ENCODE data around the gene POP7.

- TF ChIP-seq, protein P1, sequence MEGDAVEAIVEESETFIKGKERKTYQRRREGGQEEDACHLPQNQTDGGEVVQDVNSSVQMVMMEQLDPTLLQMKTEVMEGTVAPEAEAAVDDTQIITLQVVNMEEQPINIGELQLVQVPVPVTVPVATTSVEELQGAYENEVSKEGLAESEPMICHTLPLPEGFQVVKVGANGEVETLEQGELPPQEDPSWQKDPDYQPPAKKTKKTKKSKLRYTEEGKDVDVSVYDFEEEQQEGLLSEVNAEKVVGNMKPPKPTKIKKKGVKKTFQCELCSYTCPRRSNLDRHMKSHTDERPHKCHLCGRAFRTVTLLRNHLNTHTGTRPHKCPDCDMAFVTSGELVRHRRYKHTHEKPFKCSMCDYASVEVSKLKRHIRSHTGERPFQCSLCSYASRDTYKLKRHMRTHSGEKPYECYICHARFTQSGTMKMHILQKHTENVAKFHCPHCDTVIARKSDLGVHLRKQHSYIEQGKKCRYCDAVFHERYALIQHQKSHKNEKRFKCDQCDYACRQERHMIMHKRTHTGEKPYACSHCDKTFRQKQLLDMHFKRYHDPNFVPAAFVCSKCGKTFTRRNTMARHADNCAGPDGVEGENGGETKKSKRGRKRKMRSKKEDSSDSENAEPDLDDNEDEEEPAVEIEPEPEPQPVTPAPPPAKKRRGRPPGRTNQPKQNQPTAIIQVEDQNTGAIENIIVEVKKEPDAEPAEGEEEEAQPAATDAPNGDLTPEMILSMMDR (IDR thresholded peaks at IDR 0.05; ENCODE audit: poor library complexity, severe bottlenecking), result no peak
- TF ChIP-seq EZH2 (IDR thresholded peaks at IDR 0.05; ENCODE audit: borderline replicate concordance, insufficient read depth, low read length, poor library complexity, severe bottlenecking) (no peak), POLR2AphosphoS5 (IDR thresholded peaks at IDR 0.05) (no peak), RAD21 (conservative IDR thresholded peaks at IDR 0.05) (no peak), TAF1 (IDR thresholded peaks at IDR 0.05; ENCODE audit: low read depth) (no peak), REST (IDR thresholded peaks at IDR 0.05; ENCODE audit: borderline replicate concordance) (no peak), MXI1 (conservative IDR thresholded peaks at IDR 0.05; ENCODE audit: poor library complexity, severe bottlenecking) (no peak)
Observed at GRCh38 chr7:100726996-100727761, 21.3 kb downstream of the POP7 start.
